Kidney (tissue), 14 donors: Measurements from ENCODE around the gene SGCD. TPM values are rescaled to one million over a fixed set of nuclear protein-coding genes. Genes with fewer than 3 reads are reported as not detected.
A peak's percentile ranks its signal among the peaks of the same experiment; 100 is the strongest.

Source experiments
- DNase-seq, 5 donors: peaks; one replicate each; pipeline ENCODE4 v3.0.0-alpha.2; 2013 to 2020
- FAIRE-seq: peaks from 2 replicates; lab custom pipeline; 2012; peaks lifted over from hg19 to GRCh38; lab: Jason Lieb, UNC
- H3K27ac ChIP-seq, 2 donors: one replicate each; pipeline ENCODE4 v1.7.0; 2013; ENCODE audit warnings: low read depth in 2 of 2, low read length in 2 of 2, inconsistent platforms in 1 of 2
- H3K27me3 ChIP-seq: one replicate; pipeline ENCODE4 v1.7.1; 2013; ENCODE audit warnings: low read length, inconsistent platforms; ENCODE audit not compliant: control insufficient read depth, insufficient read depth
- H3K36me3 ChIP-seq, 3 donors: one replicate each; pipeline versions ENCODE4 v1.7.0 to v1.7.1; 2013; ENCODE audit warnings: low read length in 3 of 3, control low read depth in 1 of 3, inconsistent platforms in 1 of 3; ENCODE audit not compliant: insufficient read depth in 3 of 3, control insufficient read depth in 2 of 3
- H3K4me1 ChIP-seq, 3 donors: one replicate each; pipeline versions ENCODE4 v1.7.0 to v1.7.1; 2013; ENCODE audit warnings: low read length in 3 of 3, inconsistent platforms in 1 of 3, low read depth in 1 of 3; ENCODE audit not compliant: control insufficient read depth in 2 of 3, insufficient read depth in 2 of 3
- H3K4me3 ChIP-seq, 3 donors: one replicate each; pipeline versions ENCODE4 v1.7.0 to v1.8.1; 2013; ENCODE audit warnings: low read length in 3 of 3, control low read depth in 1 of 3, inconsistent platforms in 1 of 3
- H3K9ac ChIP-seq, 3 donors: one replicate each; pipeline versions ENCODE4 v1.7.0 to v1.7.1; 2013; ENCODE audit warnings: low read length in 3 of 3, control low read depth in 1 of 3, inconsistent platforms in 1 of 3
- H3K9me3 ChIP-seq, 3 donors: one replicate each; pipeline versions ENCODE4 v1.7.0 to v1.7.1; 2013; ENCODE audit warnings: low read length in 3 of 3, control low read depth in 1 of 3, inconsistent platforms in 1 of 3; ENCODE audit not compliant: control insufficient read depth in 2 of 3, insufficient read depth in 1 of 3
- CTCF ChIP-seq: IDR thresholded peaks from 3 replicates; pipeline ENCODE4 v1.5.1; 2012; ENCODE audit warnings: mild to moderate bottlenecking, moderate library complexity, borderline replicate concordance; ENCODE audit not compliant: insufficient read depth; ENCODE audit errors: extremely low read depth
- intact Hi-C: fragments of 100-400 bp; cut with DNase I; formaldehyde crosslinking; loops from one replicate; pipeline ENCODE4 v1.11.1; 2022
- polyA plus RNA-seq: library from polyadenylated mRNA; stranded (reverse); fragments of 350-450 nt; fragmentation: Illumina TruSeq; extraction: RNeasy Lipid Tissue Mini Kit (QIAGEN cat#74804); gene quantifications from one replicate; pipeline ENCODE4 v1.2.3, GENCODE V29; 2014; ENCODE audit warnings: low read depth, low replicate concordance; ENCODE audit not compliant: insufficient read depth
- total RNA-seq: library from RNA; stranded (reverse); fragmentation: NEBNext Ultra II Directional; extraction: Animal tissue kit (Norgen Biotek cat#: 25700); gene quantifications from one replicate; pipeline ENCODE4 v1.2.1, GENCODE V29; 2021
- donor health status: control.
- donor health status: control.
- donor health status: control.
- donor health status: control.
- donor health status: control.
- donor health status: DM: yes; HTN: yes; CAD: no.
- donor health status: Normal renal cell carcinoma (clear cell type).

The SGCD gene
- total and polyA plus RNA-seq, 2 donors from 2014 or later, result 0.99 to 2.7 TPM

DNA sequence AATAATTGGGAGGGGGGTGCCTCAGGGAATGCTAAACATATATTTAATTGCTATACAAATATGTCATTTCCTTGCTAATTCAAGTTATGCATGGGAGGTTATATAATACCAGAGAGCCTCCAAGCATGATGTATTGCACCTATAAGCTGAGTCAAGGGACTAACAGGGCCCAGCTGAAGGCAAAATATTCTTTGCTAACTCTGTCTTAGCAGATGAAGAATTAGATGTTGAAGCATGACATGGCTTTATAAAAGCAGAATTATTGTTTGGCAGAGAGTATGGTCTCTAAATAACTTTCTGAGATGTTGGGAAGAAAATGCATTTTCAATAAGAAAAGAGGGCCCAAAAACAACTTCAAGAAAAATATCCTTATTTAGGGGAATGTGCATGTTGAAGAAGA, 60.4 kb downstream of the SGCD start:
- Histone ChIP-seq H3K4me3 (no peak overlapping the region), H3K36me3 (no peaks in the 10 kb centered on the region), H3K4me1 (no peaks in the 10 kb centered on the region), H3K27me3 (no peaks in the 10 kb centered on the region), H3K9me3 (no peaks in the 10 kb centered on the region), H3K9ac (no peak overlapping the region), H3K27ac (no peak overlapping the region)
- TF ChIP-seq CTCF, result no peak
- intact Hi-C loops, result no loop called here
- no peak for FAIRE-seq
- no peak for DNase-seq

GRCh38 chr5:156388233-156388632, 61.3 kb downstream of the SGCD start:
- Histone ChIP-seq H3K9ac (no peak overlapping the region), H3K36me3 (no peaks in the 10 kb centered on the region), H3K27ac (no peak overlapping the region), H3K4me3 (no peak overlapping the region), H3K27me3 (no peaks in the 10 kb centered on the region), H3K9me3 (no peaks in the 10 kb centered on the region), H3K4me1 (no peaks in the 10 kb centered on the region)
- no peak for TF ChIP-seq CTCF
- DNase-seq (no peak), FAIRE-seq (no peak)
- intact Hi-C loops, result no loop called here

GRCh38 chr5:156391139-156391538, 64.2 kb downstream of the SGCD start:
- no peak for TF ChIP-seq CTCF

DNA sequence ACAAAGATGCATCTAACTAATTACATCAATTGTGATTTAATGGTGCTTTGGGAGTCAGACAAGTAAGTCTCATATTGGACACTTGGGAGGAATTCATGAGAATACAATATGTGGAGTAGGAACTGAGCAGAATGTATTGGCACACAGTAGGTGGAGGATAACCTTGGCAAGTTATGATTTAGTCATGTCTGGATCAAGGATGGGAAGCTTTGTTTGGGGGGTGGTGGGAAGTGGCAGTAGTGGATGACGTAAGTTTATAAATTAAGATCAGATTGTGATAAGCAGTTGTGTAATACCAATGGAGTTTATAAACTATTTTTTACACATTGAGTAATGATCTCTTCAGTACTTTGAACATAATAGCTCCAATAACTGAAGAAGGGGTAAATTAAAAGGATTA, 67.0 kb downstream of the SGCD start:
- H3K9ac ChIP-seq, result no peak overlapping the region
- peaks cover 0 to 4% (median 0%) of the 10 kb centered on the region in 3 donors for H3K4me1 ChIP-seq
- TF ChIP-seq CTCF, result no peak
- H3K4me3 ChIP-seq, result no peak overlapping the region
- no peaks in the 10 kb centered on the region for H3K36me3 ChIP-seq
- DNase-seq, result no peak
- H3K27me3 ChIP-seq, result no peaks in the 10 kb centered on the region
- intact Hi-C loops, result no loop called here
- FAIRE-seq, result no peak
- peaks cover 0 to 10% (median 0%) of the 10 kb centered on the region in 3 donors for H3K9me3 ChIP-seq
- H3K27ac ChIP-seq, result no peak overlapping the region

More at GRCh38 chr5:156391139-156391538, 64.2 kb downstream of the SGCD start:
- no peak for FAIRE-seq
- peak in 2 of 5 donors; percentile 25 to 33 for DNase-seq
- no peaks in the 10 kb centered on the region for H3K4me1 ChIP-seq
- no peaks in the 10 kb centered on the region for H3K27me3 ChIP-seq
- no peak overlapping the region for H3K9ac ChIP-seq
- peaks cover 0 to 10% (median 0%) of the 10 kb centered on the region in 3 donors for H3K9me3 ChIP-seq
- no peak overlapping the region for H3K4me3 ChIP-seq
- intact Hi-C loops, result no loop called here
- no peaks in the 10 kb centered on the region for H3K36me3 ChIP-seq
- no peak overlapping the region for H3K27ac ChIP-seq
